K562 (cell line): ENCODE measurements around the gene SPAG9.

Experiments
- DNMT1 ChIP-seq: fragments of 450-650 bp; IDR thresholded peaks from 2 replicates; pipeline ENCODE4 v1.6.1; 2016; ENCODE audit warnings: antibody characterized with exemption, mild to moderate bottlenecking
- MEF2D ChIP-seq: conservative IDR thresholded peaks from 2 replicates; pipeline ENCODE4 v1.6.1; 2016; ENCODE audit warnings: low read depth, missing genetic modification characterization, missing compliant biosample characterization
- TF ChIP-seq, protein P1 (sequence below), 2 experiments: fragments of 450-650 bp; formaldehyde crosslinking in 1 of 2; IDR thresholded peaks; 2 replicates each; pipeline versions ENCODE4 v1.4.0 to v1.6.1; 2014 to 2020; ENCODE audit warnings: mild to moderate bottlenecking in 2 of 2, borderline replicate concordance in 1 of 2, low read depth in 1 of 2
- TF ChIP-seq, protein P2 (sequence below), 3 experiments: IDR thresholded peaks in 2 of 3; conservative IDR thresholded peaks in 1 of 3; 2 replicates each; pipeline ENCODE4 v1.5.1; 2011 to 2012; ENCODE audit warnings: low read length in 3 of 3, mild to moderate bottlenecking in 3 of 3, control low read depth in 2 of 3, improper control_type of control experiment in 1 of 3, inconsistent platforms in 1 of 3, low read depth in 1 of 3, mixed read lengths in 1 of 3, moderate library complexity in 1 of 3; ENCODE audit not compliant: insufficient read depth in 2 of 3

DNA sequence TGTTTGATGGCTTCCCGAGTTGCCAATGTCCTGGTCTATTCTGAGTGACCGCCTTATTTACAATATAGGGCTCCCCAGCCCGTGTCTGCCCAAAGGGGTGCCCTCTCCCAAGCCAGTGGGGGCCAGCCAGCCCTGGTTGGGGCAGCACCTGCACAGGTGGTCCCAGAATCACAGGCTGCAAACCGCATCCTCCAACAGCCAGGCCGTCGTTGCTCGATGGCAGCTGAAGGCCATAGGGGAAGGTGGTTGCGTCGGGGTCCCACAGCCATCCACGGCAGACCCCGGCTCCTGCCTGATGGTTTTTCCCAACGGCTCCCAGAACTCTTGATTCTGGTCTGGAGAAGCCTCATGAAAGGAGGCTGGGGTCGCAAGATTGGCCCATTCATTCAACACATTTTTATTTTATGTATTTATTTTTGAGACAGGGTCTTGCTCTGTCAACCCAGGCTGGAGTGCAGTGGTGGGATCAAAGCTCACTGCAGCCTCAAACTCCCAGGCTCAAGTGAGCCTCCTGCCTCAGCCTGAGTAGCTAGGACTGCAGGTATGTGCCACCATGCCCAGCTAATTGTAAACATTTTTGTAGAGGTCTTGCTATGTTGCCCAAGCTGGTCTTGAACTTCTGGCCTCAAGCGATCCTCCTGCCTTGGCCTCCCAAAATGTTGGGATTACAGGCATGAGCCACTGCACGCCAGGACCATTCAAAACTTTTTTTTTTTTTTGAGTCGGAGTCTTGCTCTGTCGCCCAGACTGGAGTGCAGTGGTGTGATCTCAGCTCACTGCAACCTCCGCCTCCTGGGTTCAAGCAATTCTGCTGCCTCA is 175.6 kb downstream of the SPAG9 start:
- TF ChIP-seq DNMT1, result no peak
- TF ChIP-seq, protein P1, sequence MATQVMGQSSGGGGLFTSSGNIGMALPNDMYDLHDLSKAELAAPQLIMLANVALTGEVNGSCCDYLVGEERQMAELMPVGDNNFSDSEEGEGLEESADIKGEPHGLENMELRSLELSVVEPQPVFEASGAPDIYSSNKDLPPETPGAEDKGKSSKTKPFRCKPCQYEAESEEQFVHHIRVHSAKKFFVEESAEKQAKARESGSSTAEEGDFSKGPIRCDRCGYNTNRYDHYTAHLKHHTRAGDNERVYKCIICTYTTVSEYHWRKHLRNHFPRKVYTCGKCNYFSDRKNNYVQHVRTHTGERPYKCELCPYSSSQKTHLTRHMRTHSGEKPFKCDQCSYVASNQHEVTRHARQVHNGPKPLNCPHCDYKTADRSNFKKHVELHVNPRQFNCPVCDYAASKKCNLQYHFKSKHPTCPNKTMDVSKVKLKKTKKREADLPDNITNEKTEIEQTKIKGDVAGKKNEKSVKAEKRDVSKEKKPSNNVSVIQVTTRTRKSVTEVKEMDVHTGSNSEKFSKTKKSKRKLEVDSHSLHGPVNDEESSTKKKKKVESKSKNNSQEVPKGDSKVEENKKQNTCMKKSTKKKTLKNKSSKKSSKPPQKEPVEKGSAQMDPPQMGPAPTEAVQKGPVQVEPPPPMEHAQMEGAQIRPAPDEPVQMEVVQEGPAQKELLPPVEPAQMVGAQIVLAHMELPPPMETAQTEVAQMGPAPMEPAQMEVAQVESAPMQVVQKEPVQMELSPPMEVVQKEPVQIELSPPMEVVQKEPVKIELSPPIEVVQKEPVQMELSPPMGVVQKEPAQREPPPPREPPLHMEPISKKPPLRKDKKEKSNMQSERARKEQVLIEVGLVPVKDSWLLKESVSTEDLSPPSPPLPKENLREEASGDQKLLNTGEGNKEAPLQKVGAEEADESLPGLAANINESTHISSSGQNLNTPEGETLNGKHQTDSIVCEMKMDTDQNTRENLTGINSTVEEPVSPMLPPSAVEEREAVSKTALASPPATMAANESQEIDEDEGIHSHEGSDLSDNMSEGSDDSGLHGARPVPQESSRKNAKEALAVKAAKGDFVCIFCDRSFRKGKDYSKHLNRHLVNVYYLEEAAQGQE (IDR thresholded peaks at IDR 0.05; ENCODE audit: borderline replicate concordance), result no peak
- TF ChIP-seq, protein P1 (CRISPR knock-in tag; IDR thresholded peaks at IDR 0.05; ENCODE audit: low read depth), result no peak
- TF ChIP-seq, protein P2, sequence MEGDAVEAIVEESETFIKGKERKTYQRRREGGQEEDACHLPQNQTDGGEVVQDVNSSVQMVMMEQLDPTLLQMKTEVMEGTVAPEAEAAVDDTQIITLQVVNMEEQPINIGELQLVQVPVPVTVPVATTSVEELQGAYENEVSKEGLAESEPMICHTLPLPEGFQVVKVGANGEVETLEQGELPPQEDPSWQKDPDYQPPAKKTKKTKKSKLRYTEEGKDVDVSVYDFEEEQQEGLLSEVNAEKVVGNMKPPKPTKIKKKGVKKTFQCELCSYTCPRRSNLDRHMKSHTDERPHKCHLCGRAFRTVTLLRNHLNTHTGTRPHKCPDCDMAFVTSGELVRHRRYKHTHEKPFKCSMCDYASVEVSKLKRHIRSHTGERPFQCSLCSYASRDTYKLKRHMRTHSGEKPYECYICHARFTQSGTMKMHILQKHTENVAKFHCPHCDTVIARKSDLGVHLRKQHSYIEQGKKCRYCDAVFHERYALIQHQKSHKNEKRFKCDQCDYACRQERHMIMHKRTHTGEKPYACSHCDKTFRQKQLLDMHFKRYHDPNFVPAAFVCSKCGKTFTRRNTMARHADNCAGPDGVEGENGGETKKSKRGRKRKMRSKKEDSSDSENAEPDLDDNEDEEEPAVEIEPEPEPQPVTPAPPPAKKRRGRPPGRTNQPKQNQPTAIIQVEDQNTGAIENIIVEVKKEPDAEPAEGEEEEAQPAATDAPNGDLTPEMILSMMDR (IDR thresholded peaks at IDR 0.05 in 2 of 3, conservative IDR thresholded peaks at IDR 0.05 in 1 of 3; ENCODE audit: insufficient read depth in 2 of 3, low read depth in 1 of 3, low read length in 3 of 3), result no peak
- TF ChIP-seq MEF2D (tag), result no peak
